Osteocyte (in vitro differentiated cells): ENCODE results near the gene CD84. TPM values are rescaled to one million over a fixed set of nuclear protein-coding genes. Genes with fewer than 3 reads are reported as not detected.

Source experiments
- DNase-seq: peaks from one replicate; pipeline ENCODE4 v3.0.0; 2021; ENCODE audit warnings: mixed read lengths; ENCODE audit not compliant: unreplicated experiment; ENCODE audit errors: extremely low spot score
- H3K27ac Mint-ChIP-seq: one replicate; pipeline ENCODE4 v1.8.0; 2021; ENCODE audit warnings: mild to moderate bottlenecking, mixed read lengths; ENCODE audit not compliant: unreplicated experiment
- H3K27me3 Mint-ChIP-seq: one replicate; pipeline ENCODE4 v1.8.0; 2021; ENCODE audit warnings: mixed read lengths; ENCODE audit not compliant: unreplicated experiment
- H3K36me3 Mint-ChIP-seq: one replicate; pipeline ENCODE4 v1.8.0; 2021; ENCODE audit warnings: mixed read lengths; ENCODE audit not compliant: unreplicated experiment
- H3K4me1 Mint-ChIP-seq: one replicate; pipeline ENCODE4 v1.8.0; 2021; ENCODE audit warnings: mixed read lengths; ENCODE audit not compliant: unreplicated experiment
- H3K4me3 Mint-ChIP-seq: one replicate; pipeline ENCODE4 v1.8.0; 2021; ENCODE audit warnings: mild to moderate bottlenecking, moderate library complexity, mixed read lengths; ENCODE audit not compliant: unreplicated experiment
- H3K9me3 Mint-ChIP-seq: one replicate; pipeline ENCODE4 v1.8.0; 2021; ENCODE audit warnings: mixed read lengths; ENCODE audit not compliant: unreplicated experiment
- total RNA-seq: library from RNA; stranded (reverse); gene quantifications from 2 replicates; pipeline ENCODE4 v1.2.1, GENCODE V29; 2021
- TF ChIP-seq, protein P1 (sequence below): fragments of 200-600 bp; sonication (generic); IDR thresholded peaks from 2 replicates; pipeline ENCODE4 v1.5.0; 2021; ENCODE audit warnings: antibody characterized with exemption, mild to moderate bottlenecking, moderate library complexity

CD84 gene
- total RNA-seq, 1 donor from 2014 or later, result not detected

DNA sequence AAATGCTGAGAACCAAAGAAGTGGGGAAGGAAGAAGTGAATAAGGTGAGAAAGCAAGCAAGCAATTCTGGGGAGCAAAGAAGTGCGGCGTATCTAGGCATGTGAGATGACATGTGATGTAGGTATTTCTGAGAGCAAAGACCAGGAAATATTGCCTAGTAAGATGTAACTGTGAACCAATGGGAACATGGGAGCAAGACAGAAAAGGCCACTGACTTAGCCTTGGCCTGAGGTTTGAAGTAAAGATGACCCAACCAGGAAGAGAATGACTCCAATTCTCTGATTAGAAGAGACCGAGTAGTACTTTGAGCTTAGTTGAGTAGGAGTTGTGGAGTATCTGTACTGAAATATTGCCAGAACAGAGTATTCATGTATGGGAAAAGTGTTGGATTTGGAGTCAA is 87.3 kb downstream of the CD84 start:
- TF ChIP-seq, protein P1, sequence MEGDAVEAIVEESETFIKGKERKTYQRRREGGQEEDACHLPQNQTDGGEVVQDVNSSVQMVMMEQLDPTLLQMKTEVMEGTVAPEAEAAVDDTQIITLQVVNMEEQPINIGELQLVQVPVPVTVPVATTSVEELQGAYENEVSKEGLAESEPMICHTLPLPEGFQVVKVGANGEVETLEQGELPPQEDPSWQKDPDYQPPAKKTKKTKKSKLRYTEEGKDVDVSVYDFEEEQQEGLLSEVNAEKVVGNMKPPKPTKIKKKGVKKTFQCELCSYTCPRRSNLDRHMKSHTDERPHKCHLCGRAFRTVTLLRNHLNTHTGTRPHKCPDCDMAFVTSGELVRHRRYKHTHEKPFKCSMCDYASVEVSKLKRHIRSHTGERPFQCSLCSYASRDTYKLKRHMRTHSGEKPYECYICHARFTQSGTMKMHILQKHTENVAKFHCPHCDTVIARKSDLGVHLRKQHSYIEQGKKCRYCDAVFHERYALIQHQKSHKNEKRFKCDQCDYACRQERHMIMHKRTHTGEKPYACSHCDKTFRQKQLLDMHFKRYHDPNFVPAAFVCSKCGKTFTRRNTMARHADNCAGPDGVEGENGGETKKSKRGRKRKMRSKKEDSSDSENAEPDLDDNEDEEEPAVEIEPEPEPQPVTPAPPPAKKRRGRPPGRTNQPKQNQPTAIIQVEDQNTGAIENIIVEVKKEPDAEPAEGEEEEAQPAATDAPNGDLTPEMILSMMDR, result no peak
- DNase-seq, result no peak
- Mint-ChIP-seq H3K27ac (no peak overlapping the region), H3K9me3 (no peaks in the 10 kb centered on the region), H3K4me3 (no peak overlapping the region), H3K36me3 (no peaks in the 10 kb centered on the region), H3K27me3 (no peaks in the 10 kb centered on the region), H3K4me1 (no peaks in the 10 kb centered on the region)

Other genes starting within 250 kb of the CD84 start
- gene COPA, start 236.2 kb downstream of the CD84 start, total RNA-seq, result 236 and 241 TPM in 2 replicates
- gene NCSTN, start 236.1 kb downstream of the CD84 start, total RNA-seq, result 126 and 132 TPM in 2 replicates
- 0.16 and 0.31 TPM in 2 replicates for gene NHLH1, start 212.4 kb downstream of the CD84 start, total RNA-seq
- 16.4 and 17.7 TPM in 2 replicates for gene VANGL2, start 178.9 kb downstream of the CD84 start, total RNA-seq
- gene SLAMF6, start 56.2 kb downstream of the CD84 start, total RNA-seq, result not detected in 2 replicates
- not detected in 2 replicates for gene SLAMF1, start 67.5 kb upstream of the CD84 start, total RNA-seq
- gene CD48, start 132.3 kb upstream of the CD84 start, total RNA-seq, result not detected in 2 replicates
- not detected in 2 replicates for gene SLAMF7, start 159.8 kb upstream of the CD84 start, total RNA-seq
- not detected in 2 replicates for gene LY9, start 216.7 kb upstream of the CD84 start, total RNA-seq